MM.1S (cell line): Measurements from ENCODE around the gene SNX21.

Experiments used
- DNase-seq: peaks from one replicate; pipeline ENCODE4 v3.0.0-alpha.2; 2015
- H2AFZ ChIP-seq: fragments of 300-600 bp; sonication (generic); 2 replicates; pipeline ENCODE4 v1.6.0; 2016; ENCODE audit warnings: antibody characterized with exemption, low read length
- H3F3A ChIP-seq: fragments of 300-600 bp; sonication (generic); 2 replicates; pipeline ENCODE4 v1.6.1; 2016; ENCODE audit warnings: mild to moderate bottlenecking, antibody characterized with exemption, low read length, moderate library complexity, mixed read lengths; ENCODE audit not compliant: insufficient read depth
- H3K27ac ChIP-seq: fragments of 300-600 bp; sonication (generic); 2 replicates; pipeline ENCODE4 v1.5.1; 2016; ENCODE audit warnings: mild to moderate bottlenecking, low read length
- H3K27me3 ChIP-seq: fragments of 300-600 bp; sonication (generic); replicated peaks from 2 replicates; pipeline ENCODE4 v1.6.0; 2016; ENCODE audit warnings: low read length; ENCODE audit not compliant: insufficient read depth
- H3K36me3 ChIP-seq: fragments of 300-600 bp; sonication (generic); replicated peaks from 2 replicates; pipeline ENCODE4 v1.6.1; 2016; ENCODE audit warnings: mild to moderate bottlenecking, low read length, mixed read lengths; ENCODE audit not compliant: insufficient read depth
- H3K4me1 ChIP-seq: fragments of 300-600 bp; sonication (generic); 2 replicates; pipeline ENCODE4 v1.6.1; 2016; ENCODE audit warnings: low read length, mixed read lengths
- H3K4me2 ChIP-seq: fragments of 300-600 bp; sonication (generic); 2 replicates; pipeline ENCODE4 v1.6.0; 2016; ENCODE audit warnings: low read depth, low read length
- H3K4me3 ChIP-seq: fragments of 300-600 bp; sonication (generic); 2 replicates; pipeline ENCODE4 v1.5.1; 2016; ENCODE audit warnings: low read length, mixed read lengths
- H3K79me2 ChIP-seq: fragments of 300-600 bp; sonication (generic); 2 replicates; pipeline ENCODE4 v1.6.1; 2016; ENCODE audit warnings: mixed run types, low read length, mixed read lengths
- H3K9ac ChIP-seq: fragments of 300-600 bp; sonication (generic); 2 replicates; pipeline ENCODE4 v1.6.1; 2016; ENCODE audit warnings: low read length, mixed read lengths
- H3K9me2 ChIP-seq: fragments of 300-600 bp; sonication (generic); replicated peaks from 2 replicates; pipeline ENCODE4 v1.6.1; 2016; ENCODE audit warnings: mild to moderate bottlenecking, low read length, mixed read lengths; ENCODE audit not compliant: insufficient read depth
- H3K9me3 ChIP-seq: fragments of 300-600 bp; sonication (generic); replicated peaks from 2 replicates; pipeline ENCODE4 v1.6.1; 2016; ENCODE audit warnings: mild to moderate bottlenecking, low read length, mixed read lengths; ENCODE audit not compliant: insufficient read depth
- H4K20me1 ChIP-seq: fragments of 300-600 bp; sonication (generic); 2 replicates; pipeline ENCODE4 v1.6.1; 2016; ENCODE audit warnings: mild to moderate bottlenecking, low read length, moderate library complexity, mixed read lengths; ENCODE audit not compliant: insufficient read depth
- CTCF ChIP-seq: fragments of 300-600 bp; sonication (generic); IDR thresholded peaks from 2 replicates; pipeline ENCODE4 v1.5.1; 2016; ENCODE audit warnings: antibody characterized with exemption, low read length, mixed read lengths
- EZH2 ChIP-seq: fragments of 300-600 bp; sonication (generic); optimal IDR thresholded peaks from 2 replicates; pipeline ENCODE3; 2017; ENCODE audit warnings: low read depth, mild to moderate bottlenecking, antibody characterized with exemption, low read length, mixed read lengths
- EZH2phosphoT487 ChIP-seq: fragments of 300-600 bp; sonication (generic); IDR thresholded peaks from 2 replicates; pipeline ENCODE4 v1.6.1; 2018; ENCODE audit warnings: antibody characterized with exemption, low read length

SNX21 gene

GRCh38 chr20:45816951-45817350 lies 16.6 kb upstream of the SNX21 start:
- Histone ChIP-seq H3K27ac (no peak overlapping the region), H3F3A (peaks cover 22% of the 10 kb centered on the region), H4K20me1 (no peaks in the 10 kb centered on the region), H3K27me3 (no peaks in the 10 kb centered on the region), H3K36me3 (0 out of 2 replicates have a peak, but pooled peaks cover 3% of the 10 kb centered on the region), H3K4me1 (no peaks in the 10 kb centered on the region), H3K9me2 (no peaks in the 10 kb centered on the region), H2AFZ (no peak overlapping the region), H3K4me2 (no peak overlapping the region), H3K4me3 (no peak overlapping the region), H3K9me3 (no peaks in the 10 kb centered on the region), H3K9ac (no peak overlapping the region), H3K79me2 (peaks cover 19% of the 10 kb centered on the region)
- no peak for DNase-seq
- TF ChIP-seq CTCF (no peak), EZH2phosphoT487 (no peak), EZH2 (no peak)

GRCh38 chr20:45817376-45818194 lies 16.0 kb upstream of the SNX21 start:
- no peak overlapping the region for H3K27ac ChIP-seq

GRCh38 chr20:45818239-45818638 lies 15.4 kb upstream of the SNX21 start:
- H3K4me3 ChIP-seq = no peak overlapping the region
- H3F3A ChIP-seq = peaks cover 22% of the 10 kb centered on the region
- no peak overlapping the region for H2AFZ ChIP-seq
- peaks cover 11% of the 10 kb centered on the region for H3K79me2 ChIP-seq
- H3K9ac ChIP-seq = no peak overlapping the region
- no peak for TF ChIP-seq EZH2
- TF ChIP-seq CTCF = no peak
- TF ChIP-seq EZH2phosphoT487 = no peak
- H3K36me3 ChIP-seq = 0 out of 2 replicates have a peak, but pooled peaks cover 3% of the 10 kb centered on the region
- no peaks in the 10 kb centered on the region for H3K27me3 ChIP-seq
- no peak overlapping the region for H3K4me2 ChIP-seq
- no peaks in the 10 kb centered on the region for H3K4me1 ChIP-seq
- H3K9me2 ChIP-seq = no peaks in the 10 kb centered on the region
- no peak overlapping the region for H3K27ac ChIP-seq
- DNase-seq = no peak
- H4K20me1 ChIP-seq = no peaks in the 10 kb centered on the region
- H3K9me3 ChIP-seq = no peaks in the 10 kb centered on the region

More at GRCh38 chr20:45817376-45818194, 16.0 kb upstream of the SNX21 start:
- H3K4me3 ChIP-seq = no peak overlapping the region
- DNase-seq = no peak
- H3K4me1 ChIP-seq = no peaks in the 10 kb centered on the region
- peaks cover 17% of the 10 kb centered on the region for H3K79me2 ChIP-seq
- peaks cover 22% of the 10 kb centered on the region for H3F3A ChIP-seq
- no peak for TF ChIP-seq EZH2phosphoT487
- TF ChIP-seq CTCF = no peak
- TF ChIP-seq EZH2 = no peak
- no peak overlapping the region for H2AFZ ChIP-seq
- no peaks in the 10 kb centered on the region for H3K9me3 ChIP-seq
- H3K9ac ChIP-seq = no peak overlapping the region
- H4K20me1 ChIP-seq = no peaks in the 10 kb centered on the region
- 0 out of 2 replicates have a peak, but pooled peaks cover 3% of the 10 kb centered on the region for H3K36me3 ChIP-seq
- H3K9me2 ChIP-seq = no peaks in the 10 kb centered on the region
- H3K4me2 ChIP-seq = no peak overlapping the region
- no peaks in the 10 kb centered on the region for H3K27me3 ChIP-seq
